ENCODE results near the gene TMC2. TPM values are rescaled to one million over a fixed set of nuclear protein-coding genes. Genes with fewer than 3 reads are reported as not detected.

TMC2 gene
- polyA plus RNA-seq, 2 of the 4 experiments (the other 2 are of a cell fraction) = not detected

- TF ChIP-seq HES2 (IDR thresholded peaks at IDR 0.05) = no peak
- peak; percentile 0; the same call in 1 of the 2 replicates for TF ChIP-seq USF2 (IDR thresholded peaks at IDR 0.05)
- TF ChIP-seq FOSB (CRISPR knock-in tag; IDR thresholded peaks at IDR 0.05) = no peak; the same call in 1 of the 2 replicates
- no peak for TF ChIP-seq HOXB13 (CRISPR knock-in tag; IDR thresholded peaks at IDR 0.05; ENCODE audit: low read depth)
- TF ChIP-seq MAZ (IDR thresholded peaks at IDR 0.05; ENCODE audit: borderline replicate concordance, low read depth, low read length) = no peak
- no peak for TF ChIP-seq TFCP2L1 (CRISPR knock-in tag; IDR thresholded peaks at IDR 0.05)
- TF ChIP-seq PHF8 (IDR thresholded peaks at IDR 0.05; ENCODE audit: borderline replicate concordance, low read depth) = peak; percentile 73; the same call in 1 of the 2 replicates
- no peak for TF ChIP-seq JUNB (IDR thresholded peaks at IDR 0.05)
Measured at GRCh38 chr20:2663887-2664719, 127.7 kb downstream of the TMC2 start, which contains the start of gene IDH3B (continued).

DNA sequence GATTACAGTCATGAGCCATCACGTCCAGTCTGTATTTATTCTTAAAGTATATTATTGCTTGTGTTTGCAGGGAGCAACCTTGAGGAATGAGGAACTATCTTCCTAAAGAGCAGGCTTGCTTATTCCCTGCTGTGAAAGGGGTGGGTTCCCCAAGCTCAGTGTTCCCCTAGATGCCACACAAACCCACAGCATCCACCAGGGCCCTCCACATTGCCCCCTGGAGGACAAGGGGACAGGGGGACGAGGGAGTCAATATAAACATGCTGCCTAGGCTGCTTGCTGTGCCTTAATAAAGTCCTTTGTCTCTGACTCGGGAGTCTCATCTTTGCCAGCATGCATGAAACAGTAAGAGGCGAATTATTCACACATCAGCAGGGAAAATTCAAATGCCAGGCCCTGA is 135.6 kb downstream of the TMC2 start:
- CTCF ChIA-PET = interaction anchor here (0.8 to 7.9 kb wide), 8 partner anchors 8 to 329 kb away, joined by 3 to 60 read pairs (median 10); partner anchors contain the start of gene IDH3B
- peak in 1 of 2 experiments; percentile 32 for DNase-seq (ENCODE audit: low read depth in 1 of 2, low spot score in 1 of 2)
- no peak overlapping the region for H3K27ac ChIP-seq
- 5% methylated on average over 4 of the region's 4 CpGs for WGBS (ENCODE audit: missing lambda C conversion rate)
- H3K4me2 ChIP-seq = no peak overlapping the region
- TF ChIP-seq NPAS2 (CRISPR knock-in tag; IDR thresholded peaks at IDR 0.05; ENCODE audit: borderline replicate concordance) (no peak), CEBPB (IDR thresholded peaks at IDR 0.05) (no peak)
- TF ChIP-seq, protein P1, sequence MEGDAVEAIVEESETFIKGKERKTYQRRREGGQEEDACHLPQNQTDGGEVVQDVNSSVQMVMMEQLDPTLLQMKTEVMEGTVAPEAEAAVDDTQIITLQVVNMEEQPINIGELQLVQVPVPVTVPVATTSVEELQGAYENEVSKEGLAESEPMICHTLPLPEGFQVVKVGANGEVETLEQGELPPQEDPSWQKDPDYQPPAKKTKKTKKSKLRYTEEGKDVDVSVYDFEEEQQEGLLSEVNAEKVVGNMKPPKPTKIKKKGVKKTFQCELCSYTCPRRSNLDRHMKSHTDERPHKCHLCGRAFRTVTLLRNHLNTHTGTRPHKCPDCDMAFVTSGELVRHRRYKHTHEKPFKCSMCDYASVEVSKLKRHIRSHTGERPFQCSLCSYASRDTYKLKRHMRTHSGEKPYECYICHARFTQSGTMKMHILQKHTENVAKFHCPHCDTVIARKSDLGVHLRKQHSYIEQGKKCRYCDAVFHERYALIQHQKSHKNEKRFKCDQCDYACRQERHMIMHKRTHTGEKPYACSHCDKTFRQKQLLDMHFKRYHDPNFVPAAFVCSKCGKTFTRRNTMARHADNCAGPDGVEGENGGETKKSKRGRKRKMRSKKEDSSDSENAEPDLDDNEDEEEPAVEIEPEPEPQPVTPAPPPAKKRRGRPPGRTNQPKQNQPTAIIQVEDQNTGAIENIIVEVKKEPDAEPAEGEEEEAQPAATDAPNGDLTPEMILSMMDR (IDR thresholded peaks at IDR 0.05) = 0 out of 3 replicates have a peak, but pooled peaks have one; percentile 16
- POLR2A ChIA-PET = no interaction called here
- ATAC-seq = peak; percentile 15 to 69; a peak in 3 of 6 replicates
- no peak for FAIRE-seq
- no peaks in the 10 kb centered on the region for H3K9me3 ChIP-seq
- H3K4me1 ChIP-seq = no peaks in the 10 kb centered on the region
- no peak overlapping the region for H3K4me3 ChIP-seq

GRCh38 chr20:2672446-2672845 is 136.1 kb downstream of the TMC2 start:
- no peak overlapping the region for H3K4me2 ChIP-seq
- ChIA-PET POLR2A (interaction anchor here (0.7 kb wide), 1 partner anchor 8 kb away, joined by 3 read pairs; the partner anchor contains the start of gene IDH3B), CTCF (interaction anchor here (0.8 to 7.9 kb wide), 9 partner anchors 9 to 329 kb away, joined by 3 to 60 read pairs (median 5); partner anchors contain the start of gene IDH3B)
- DNase-seq (ENCODE audit: low read depth in 1 of 2, low spot score in 1 of 2) (no peak), ATAC-seq (no peak), FAIRE-seq (peak; percentile 82)
- 37% methylated on average over 3 of the region's 3 CpGs for WGBS (ENCODE audit: missing lambda C conversion rate)
- no peak overlapping the region for H3K4me3 ChIP-seq
- no peak overlapping the region for H3K27ac ChIP-seq
- no peaks in the 10 kb centered on the region for H3K9me3 ChIP-seq
- no peaks in the 10 kb centered on the region for H3K4me1 ChIP-seq
- no peak for TF ChIP-seq EP300 (IDR thresholded peaks at IDR 0.05)
- no peak for TF ChIP-seq RCOR1 (IDR thresholded peaks at IDR 0.05; ENCODE audit: low read depth, low read length)
- TF ChIP-seq MAZ (IDR thresholded peaks at IDR 0.05; ENCODE audit: borderline replicate concordance, low read depth, low read length) = no peak
- no peak for TF ChIP-seq JUNB (IDR thresholded peaks at IDR 0.05)
- no peak for TF ChIP-seq MAX (IDR thresholded peaks at IDR 0.05)
- TF ChIP-seq HOXB13 (CRISPR knock-in tag; IDR thresholded peaks at IDR 0.05; ENCODE audit: low read depth) = no peak
- no peak for TF ChIP-seq GATA3 (IDR thresholded peaks at IDR 0.05; ENCODE audit: borderline replicate concordance)
- TF ChIP-seq TP53 (CRISPR knock-in tag; IDR thresholded peaks at IDR 0.05) = no peak
- no peak for TF ChIP-seq ZC3H11A (IDR thresholded peaks at IDR 0.05)
- no peak for TF ChIP-seq EHMT2 (IDR thresholded peaks at IDR 0.05; ENCODE audit: low read depth)
- TF ChIP-seq ZSCAN20 (CRISPR knock-in tag; IDR thresholded peaks at IDR 0.05) = no peak
- TF ChIP-seq ESRRA (IDR thresholded peaks at IDR 0.05; ENCODE audit: borderline replicate concordance, low read length) = no peak
- no peak for TF ChIP-seq FOSL2 (IDR thresholded peaks at IDR 0.05)
- TF ChIP-seq FOSL2 (CRISPR knock-in tag; IDR thresholded peaks at IDR 0.05) = no peak
- TF ChIP-seq NPAS2 (CRISPR knock-in tag; IDR thresholded peaks at IDR 0.05; ENCODE audit: borderline replicate concordance) = no peak
- no peak for TF ChIP-seq HOXB5 (CRISPR knock-in tag; IDR thresholded peaks at IDR 0.05)
- no peak for TF ChIP-seq CBX8 (IDR thresholded peaks at IDR 0.05)
- TF ChIP-seq CHD2 (IDR thresholded peaks at IDR 0.05; ENCODE audit: low read length, partially characterized antibody) = no peak
- no peak for TF ChIP-seq SREBF2 (IDR thresholded peaks at IDR 0.05)
- no peak for TF ChIP-seq RAD21 (conservative IDR thresholded peaks at IDR 0.05 in 1 of 2, IDR thresholded peaks at IDR 0.05 in 1 of 2)
- TF ChIP-seq, protein P2, sequence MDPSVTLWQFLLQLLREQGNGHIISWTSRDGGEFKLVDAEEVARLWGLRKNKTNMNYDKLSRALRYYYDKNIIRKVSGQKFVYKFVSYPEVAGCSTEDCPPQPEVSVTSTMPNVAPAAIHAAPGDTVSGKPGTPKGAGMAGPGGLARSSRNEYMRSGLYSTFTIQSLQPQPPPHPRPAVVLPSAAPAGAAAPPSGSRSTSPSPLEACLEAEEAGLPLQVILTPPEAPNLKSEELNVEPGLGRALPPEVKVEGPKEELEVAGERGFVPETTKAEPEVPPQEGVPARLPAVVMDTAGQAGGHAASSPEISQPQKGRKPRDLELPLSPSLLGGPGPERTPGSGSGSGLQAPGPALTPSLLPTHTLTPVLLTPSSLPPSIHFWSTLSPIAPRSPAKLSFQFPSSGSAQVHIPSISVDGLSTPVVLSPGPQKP (IDR thresholded peaks at IDR 0.05; ENCODE audit: low read depth, low read length) = no peak
